Heart left ventricle (tissue), 13 donors: ENCODE results near the gene CDH11.

Experiments used
- CTCF ChIP-seq, 12 donors: fragments of 200-600 bp; sonication (generic) in 4 of 12; IDR thresholded peaks; one replicate each; pipeline versions ENCODE4 v1.5.0 to v1.8.0; 2018 to 2022; ENCODE audit warnings: antibody characterized with exemption in 12 of 12, mild to moderate bottlenecking in 5 of 12
- POLR2A ChIP-seq, 2 donors: fragments of 450-650 bp; IDR thresholded peaks; one replicate each; pipeline ENCODE4 v1.6.1; 2017; ENCODE audit warnings: antibody characterized with exemption in 2 of 2, mild to moderate bottlenecking in 2 of 2, moderate library complexity in 2 of 2
- donor health status: ischemic (EF 13 %, LVEDD 7.1; RV severe dilation, severe dysfunction).
- donor health status: DM: no; HTN: yes; CAD: no.
- donor health status: DM: no; HTN: no; CAD: no.
- donor health status: ischemic (EF 25% LVEDD 6.9; RV normal size, moderate dysfunction).
- donor health status: ischemic (EF 25% LVEDD 5.7; RV mildly dilated, moderate dysfunction).
- donor health status: ischemic (EF 35%, LVEDD 5.7; RV mildly dilated, moderate dysfunction).
- donor health status: nonischemic (EF 11% LVEDD 7.7; RV severe dilation, severe dysfunction).
- donor health status: DM: yes; HTN: yes; CAD: no.
- donor health status: PGD.
- donor health status: ischemic (EF 29% LVEDD 5.4; RV normal size, mild dysfunction).
- donor health status: nonischemic (EF 23%, LVEDD 6.1; RV moderate dilation, normal function).

GRCh38 chr16:64973171-64973570, 148.7 kb downstream of the CDH11 start:
- TF ChIP-seq CTCF (IDR thresholded peaks at IDR 0.05) (no peak), POLR2A (IDR thresholded peaks at IDR 0.05) (no peak)
